ENCODE results near the gene CCDC30. TPM values are rescaled to one million over a fixed set of nuclear protein-coding genes. Genes with fewer than 3 reads are reported as not detected.
"Not testable (repeated sequence)": the region's sequence is repeated elsewhere in the genome, so short reads cannot be mapped to it uniquely, and the experiment has no call there.

The CCDC30 gene
- total RNA-seq, 1 donor from 2014 or later, result 0.64 TPM

GRCh38 chr1:42518908-42519307 lies 55.8 kb downstream of the CCDC30 start:
- DNase-seq (ENCODE audit: extremely low read depth, low read depth, low spot score), result no peak

- DNase-seq (ENCODE audit: extremely low read depth, low read depth, low spot score), result no peak
These were observed 60.1 kb downstream of the CCDC30 start for GRCh38 chr1:42523171-42523570.

- DNase-seq (ENCODE audit: extremely low read depth, low read depth, low spot score), result no peak
These were observed 61.2 kb downstream of the CCDC30 start for GRCh38 chr1:42524330-42524729.

- no peak for DNase-seq (ENCODE audit: extremely low read depth, low read depth, low spot score)
These were observed 66.7 kb downstream of the CCDC30 start for GRCh38 chr1:42529724-42530181.

GRCh38 chr1:42531043-42531442 lies 68.0 kb downstream of the CCDC30 start:
- no peak for DNase-seq (ENCODE audit: extremely low read depth, low read depth, low spot score)

GRCh38 chr1:42533101-42533863 lies 70.2 kb downstream of the CCDC30 start:
- no peak for DNase-seq (ENCODE audit: extremely low read depth, low read depth, low spot score)

GRCh38 chr1:42541104-42541503 lies 78.0 kb downstream of the CCDC30 start:
- no peak for DNase-seq (ENCODE audit: extremely low read depth, low read depth, low spot score)

- no peak for DNase-seq (ENCODE audit: extremely low read depth, low read depth, low spot score)
These were observed 88.1 kb downstream of the CCDC30 start for GRCh38 chr1:42551180-42551579.

GRCh38 chr1:42551590-42551989 lies 88.5 kb downstream of the CCDC30 start:
- DNase-seq (ENCODE audit: extremely low read depth, low read depth, low spot score), result no peak

GRCh38 chr1:42552636-42553035 lies 89.5 kb downstream of the CCDC30 start:
- DNase-seq (ENCODE audit: extremely low read depth, low read depth, low spot score), result no peak

- DNase-seq (ENCODE audit: extremely low read depth, low read depth, low spot score), result no peak
These were observed 94.3 kb downstream of the CCDC30 start for GRCh38 chr1:42557230-42557851.

- DNase-seq (ENCODE audit: extremely low read depth, low read depth, low spot score), result no peak
These were observed 104.0 kb downstream of the CCDC30 start for GRCh38 chr1:42567038-42567437.

- no peak for DNase-seq (ENCODE audit: extremely low read depth, low read depth, low spot score)
These were observed 113.8 kb downstream of the CCDC30 start for GRCh38 chr1:42576935-42577334.

- no peak for DNase-seq (ENCODE audit: extremely low read depth, low read depth, low spot score)
These were observed 122.9 kb downstream of the CCDC30 start for GRCh38 chr1:42586016-42586415.

- DNase-seq (ENCODE audit: extremely low read depth, low read depth, low spot score), result no peak
These were observed 124.7 kb downstream of the CCDC30 start for GRCh38 chr1:42587753-42588152.

- DNase-seq (ENCODE audit: extremely low read depth, low read depth, low spot score), result no peak
These were observed 129.7 kb downstream of the CCDC30 start for GRCh38 chr1:42592811-42593210.

- DNase-seq (ENCODE audit: extremely low read depth, low read depth, low spot score), result no peak
These were observed 130.5 kb downstream of the CCDC30 start for GRCh38 chr1:42593486-42594100.

GRCh38 chr1:42601472-42601871 lies 138.4 kb downstream of the CCDC30 start:
- DNase-seq (ENCODE audit: extremely low read depth, low read depth, low spot score), result no peak

- no peak for DNase-seq (ENCODE audit: extremely low read depth, low read depth, low spot score)
These were observed 150.7 kb downstream of the CCDC30 start for GRCh38 chr1:42613803-42614131.

- no peak for DNase-seq (ENCODE audit: extremely low read depth, low read depth, low spot score)
These were observed 155.8 kb downstream of the CCDC30 start for GRCh38 chr1:42618866-42619265.

- no peak for DNase-seq (ENCODE audit: extremely low read depth, low read depth, low spot score)
These were observed 157.2 kb downstream of the CCDC30 start for GRCh38 chr1:42620307-42620706.

- DNase-seq (ENCODE audit: extremely low read depth, low read depth, low spot score), result not testable (repeated sequence)
These were observed 158.1 kb downstream of the CCDC30 start for GRCh38 chr1:42621180-42621579.
